Pons (tissue), 1 donor: Measurements from ENCODE around the gene PITPNM1.
"Not testable (repeated sequence)": the region's sequence is repeated elsewhere in the genome, so short reads cannot be mapped to it uniquely, and the experiment has no call there.

Source experiments
- DNase-seq: peaks from one replicate; pipeline ENCODE4 v3.0.0-alpha.2; 2016; ENCODE audit warnings: low spot score

Gene PITPNM1

DNA sequence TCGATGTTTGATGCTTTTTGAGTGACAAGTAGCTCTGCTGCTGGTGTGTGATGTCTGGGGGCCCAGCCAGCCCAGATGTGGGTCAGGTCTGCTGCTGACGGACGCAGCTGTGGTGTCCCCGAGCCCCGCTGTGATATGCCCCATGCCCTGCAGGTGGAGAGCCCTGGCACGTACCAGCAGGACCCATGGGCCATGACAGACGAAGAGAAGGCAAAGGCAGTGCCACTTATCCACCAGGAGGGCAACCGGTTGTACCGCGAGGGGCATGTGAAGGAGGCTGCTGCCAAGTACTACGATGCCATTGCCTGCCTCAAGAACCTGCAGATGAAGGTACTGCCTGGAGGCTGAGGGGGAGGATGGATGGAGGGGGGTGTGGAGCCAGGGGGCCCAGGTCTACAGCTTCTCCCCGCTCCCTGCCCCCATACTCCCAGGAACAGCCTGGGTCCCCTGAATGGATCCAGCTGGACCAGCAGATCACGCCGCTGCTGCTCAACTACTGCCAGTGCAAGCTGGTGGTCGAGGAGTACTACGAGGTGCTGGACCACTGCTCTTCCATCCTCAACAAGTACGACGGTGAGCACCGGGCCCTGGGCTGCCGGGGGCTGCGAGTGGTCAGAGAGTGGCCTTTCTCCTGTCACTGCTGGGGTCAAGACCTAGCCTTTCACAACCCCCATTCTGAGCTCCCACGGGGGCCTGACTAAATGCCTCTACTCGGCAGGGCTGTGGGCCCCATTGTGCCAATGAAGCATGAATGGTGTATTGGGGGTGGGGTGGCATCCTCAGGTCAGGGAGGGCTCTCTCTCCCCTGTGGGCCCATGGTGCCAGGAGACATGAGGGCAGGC is 15.1 kb downstream of the PITPNM1 start:
- DNase-seq, result no peak

DNA sequence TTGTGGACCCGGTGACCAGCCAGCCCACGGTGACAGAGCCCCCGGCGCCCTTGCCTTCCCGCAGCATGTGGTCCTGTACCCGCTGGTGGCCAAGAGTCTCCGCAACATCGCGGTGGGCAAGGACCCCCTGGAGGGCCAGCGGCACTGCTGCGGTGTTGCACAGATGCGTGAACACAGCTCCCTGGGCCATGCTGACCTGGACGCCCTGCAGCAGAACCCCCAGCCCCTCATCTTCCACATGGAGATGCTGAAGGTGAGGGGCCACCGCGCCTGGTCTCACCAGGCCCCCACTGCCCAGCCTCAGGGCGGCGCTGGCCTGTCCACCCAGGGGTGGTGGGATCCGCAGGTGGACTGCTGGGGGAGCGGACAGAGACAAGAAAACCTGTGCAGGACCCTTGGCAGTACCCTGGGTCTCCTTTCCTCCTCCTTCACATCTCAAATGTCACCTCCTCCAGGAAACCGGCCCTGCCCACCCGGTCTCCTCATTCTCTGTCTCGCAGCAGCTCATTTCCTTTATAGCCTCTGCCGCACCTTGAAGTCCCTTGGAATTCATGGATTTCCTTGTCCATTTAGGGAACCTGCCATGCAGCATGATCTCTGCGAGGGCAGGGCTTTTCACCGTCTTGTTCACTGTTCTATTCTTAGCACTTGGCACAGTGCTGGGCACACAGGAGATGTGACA is 15.8 kb downstream of the PITPNM1 start:
- no peak for DNase-seq

DNA sequence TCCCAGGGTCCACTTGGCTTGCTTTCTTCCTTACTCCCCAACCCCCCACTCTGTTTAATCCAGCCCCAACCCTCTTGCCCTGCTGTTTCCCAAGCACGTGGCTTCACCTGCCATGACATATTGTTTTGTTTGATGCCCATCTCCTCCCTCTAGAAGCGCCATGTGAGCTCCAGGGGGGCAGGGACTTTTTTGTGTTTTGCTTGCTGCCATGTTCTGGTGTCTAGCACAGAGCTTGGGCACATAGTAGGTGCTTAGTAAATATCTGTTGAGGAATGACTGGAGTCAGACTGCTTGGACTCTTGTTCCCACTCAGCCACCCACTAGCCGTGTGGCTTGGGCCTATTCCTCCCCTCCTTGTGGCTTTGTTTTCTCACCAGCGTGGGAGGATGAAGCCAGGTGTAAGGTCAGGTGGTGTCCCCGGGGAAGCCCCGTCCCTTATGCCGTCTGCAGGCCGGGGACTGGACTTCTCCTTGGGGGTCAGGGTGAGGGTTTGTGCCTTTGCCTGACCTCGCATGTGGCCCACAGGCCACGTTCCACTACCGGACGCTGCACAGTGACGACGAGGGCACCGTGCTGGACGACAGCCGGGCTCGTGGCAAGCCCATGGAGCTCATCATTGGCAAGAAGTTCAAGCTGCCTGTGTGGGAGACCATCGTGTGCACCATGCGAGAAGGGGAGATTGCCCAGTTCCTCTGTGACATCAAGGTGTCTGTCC is 18.5 kb downstream of the PITPNM1 start:
- DNase-seq, result no peak

DNA sequence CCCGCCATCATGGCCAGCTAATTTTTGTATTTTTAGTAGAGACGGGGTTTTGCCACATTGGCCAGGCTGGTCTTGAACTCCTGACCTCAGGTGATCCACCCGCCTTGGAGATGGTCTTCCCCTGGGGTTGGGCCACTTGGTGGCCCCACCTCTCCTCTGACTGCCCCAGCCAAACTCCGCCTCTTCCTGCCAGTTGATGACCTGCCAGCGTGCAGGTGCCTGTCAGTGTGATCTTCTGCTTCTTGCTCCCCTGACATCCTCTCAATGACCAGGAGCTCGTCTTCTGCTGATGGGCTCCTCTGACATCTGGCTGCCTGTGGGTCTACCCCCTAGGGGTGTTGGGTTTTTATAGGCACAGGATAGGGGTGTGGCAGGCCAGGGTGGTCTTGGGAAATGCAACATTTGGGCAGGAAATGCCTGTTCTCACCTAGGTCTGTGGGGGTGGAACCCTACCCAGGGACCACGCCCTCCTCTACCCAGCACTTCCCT is 19.2 kb downstream of the PITPNM1 start:
- DNase-seq, result not testable (repeated sequence)

DNA sequence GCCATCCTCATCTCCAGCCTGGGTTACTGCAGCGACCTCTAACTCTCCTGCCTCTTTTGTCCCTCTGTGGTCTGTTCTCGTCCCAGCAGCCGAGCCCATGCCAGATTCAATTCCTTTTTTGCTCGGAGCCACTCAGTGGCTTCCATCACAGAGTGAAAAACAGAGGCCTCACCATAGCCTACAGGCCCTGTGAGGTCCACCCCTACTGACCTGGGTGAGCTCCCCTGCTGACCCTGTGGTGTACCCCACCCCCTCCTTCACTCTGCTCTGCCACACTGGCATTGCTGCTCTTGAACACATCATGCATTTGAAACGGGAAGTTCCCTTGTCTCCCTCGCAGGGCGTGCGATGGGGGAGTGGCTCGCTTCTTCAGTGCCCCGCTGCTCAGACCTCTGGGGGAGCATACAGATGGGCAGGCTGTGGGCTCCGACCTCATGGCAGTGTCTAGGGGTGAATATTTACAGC is 20.3 kb downstream of the PITPNM1 start:
- DNase-seq, result peak; percentile 43

DNA sequence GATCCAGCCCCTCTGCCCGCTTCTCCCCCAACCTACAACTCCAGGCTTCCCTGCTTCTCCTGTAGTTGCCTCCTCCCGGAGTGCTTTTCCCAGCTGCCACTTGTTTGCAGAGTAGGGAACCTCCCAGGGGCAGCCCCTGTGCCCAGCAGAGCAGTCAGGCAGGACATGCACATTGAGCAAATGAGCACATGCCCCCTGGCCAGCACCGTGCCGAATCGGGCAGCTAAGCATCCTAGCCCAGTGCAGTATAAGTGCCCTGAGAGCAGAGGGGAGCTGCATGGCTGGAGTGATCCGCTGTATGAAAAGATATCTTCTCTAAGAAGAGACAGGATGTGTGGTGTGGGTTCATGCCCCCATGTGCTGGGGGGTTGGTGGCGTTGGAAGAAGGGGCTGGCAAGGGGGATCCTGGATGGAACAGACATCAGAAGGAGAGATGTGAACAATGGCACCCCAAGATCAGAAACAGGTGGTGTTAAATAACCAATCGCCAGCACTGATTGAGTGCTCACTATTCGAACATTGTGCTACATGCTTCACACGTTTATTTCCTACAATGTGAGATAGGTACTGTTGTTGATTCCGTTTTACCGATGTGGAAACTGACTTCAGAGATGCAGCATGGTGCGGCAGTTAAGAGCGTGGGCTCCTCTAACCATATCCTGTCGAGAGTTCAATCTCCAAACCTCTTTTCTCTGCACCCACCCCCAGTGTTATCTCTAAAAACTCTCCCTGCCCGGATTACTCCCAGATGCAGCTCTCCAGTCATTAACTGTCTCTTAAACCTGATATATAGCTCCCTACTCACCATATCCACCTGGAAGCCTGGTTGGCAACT is 21.1 kb downstream of the PITPNM1 start:
- DNase-seq, result no peak

DNA sequence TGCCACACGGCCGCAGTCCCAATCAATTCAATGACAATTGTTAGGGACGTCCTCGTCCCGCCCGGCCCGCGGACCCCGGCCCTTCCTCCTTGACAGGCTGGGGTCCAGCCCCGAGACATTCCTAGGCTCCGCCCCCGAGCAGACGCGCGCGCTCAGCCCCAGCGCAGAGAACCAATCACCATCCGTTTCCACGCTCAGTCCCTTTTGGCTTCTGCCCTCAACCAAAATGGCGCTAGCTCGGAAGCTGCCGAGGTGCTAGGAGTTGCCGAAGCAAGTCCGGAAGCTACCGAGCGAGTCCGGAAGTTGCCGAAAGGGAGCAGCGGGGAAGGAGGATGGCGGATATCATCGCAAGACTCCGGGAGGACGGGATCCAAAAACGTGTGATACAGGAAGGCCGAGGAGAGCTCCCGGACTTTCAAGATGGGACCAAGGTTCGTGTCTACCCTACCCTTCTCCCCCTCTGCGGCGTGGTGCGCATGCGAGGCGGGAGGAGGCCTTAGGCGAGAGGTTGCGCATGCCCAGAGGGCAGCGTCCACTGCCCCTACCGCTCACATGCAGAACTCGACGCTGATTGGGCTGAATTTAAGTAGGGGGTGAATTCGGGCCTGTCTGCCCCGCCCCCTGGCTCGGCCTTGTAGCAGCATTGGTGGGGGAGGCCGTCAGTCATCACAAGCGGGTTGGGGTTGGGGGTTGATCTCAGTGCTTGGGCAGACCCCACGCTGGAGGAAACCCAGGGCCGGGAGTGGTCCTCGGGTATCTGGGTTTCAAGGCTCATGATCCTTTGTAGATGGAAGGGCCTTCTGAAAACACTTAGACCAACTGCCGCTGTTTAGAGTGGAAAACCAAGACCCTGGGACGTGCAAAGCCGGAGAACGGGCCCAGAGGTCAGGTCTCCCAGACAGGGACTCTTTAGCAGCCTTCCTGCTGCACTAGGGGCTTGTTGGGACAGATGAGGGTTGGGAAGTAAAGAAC is 22.1 kb downstream of the PITPNM1 start, which contains the start of gene AIP:
AIP (plus strand) TSS at position 200 of the 972 bp plus-strand sequence; CDS start at position 333, 133 bp downstream.
- DNase-seq, result peak; percentile 99

DNA sequence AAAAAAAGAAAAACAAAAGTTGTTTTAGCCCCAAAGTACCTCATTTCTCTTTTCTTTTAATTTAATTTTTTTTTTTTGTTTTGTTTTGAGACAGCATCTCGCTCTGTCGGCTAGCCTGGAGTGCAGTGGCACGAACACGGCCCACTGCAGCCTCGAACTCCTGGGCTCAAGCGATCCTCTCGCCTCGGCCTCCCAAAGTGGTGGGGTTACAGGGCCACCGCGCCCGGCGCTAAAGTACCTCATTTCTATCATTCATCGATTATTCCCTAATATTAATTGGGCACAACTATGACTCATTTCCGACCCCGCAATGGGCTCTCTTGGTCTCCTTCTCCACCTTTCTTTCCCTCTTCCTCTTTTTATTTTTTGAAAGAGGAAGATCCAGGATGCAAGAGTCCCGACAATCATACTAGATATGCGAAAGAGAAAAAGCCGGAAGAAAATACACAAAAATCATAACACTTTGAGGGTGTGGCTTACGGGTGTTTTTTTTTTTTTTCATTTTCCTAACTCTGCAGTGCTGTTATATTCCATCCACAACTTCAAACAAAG is 22.8 kb downstream of the PITPNM1 start:
- DNase-seq, result no peak

DNA sequence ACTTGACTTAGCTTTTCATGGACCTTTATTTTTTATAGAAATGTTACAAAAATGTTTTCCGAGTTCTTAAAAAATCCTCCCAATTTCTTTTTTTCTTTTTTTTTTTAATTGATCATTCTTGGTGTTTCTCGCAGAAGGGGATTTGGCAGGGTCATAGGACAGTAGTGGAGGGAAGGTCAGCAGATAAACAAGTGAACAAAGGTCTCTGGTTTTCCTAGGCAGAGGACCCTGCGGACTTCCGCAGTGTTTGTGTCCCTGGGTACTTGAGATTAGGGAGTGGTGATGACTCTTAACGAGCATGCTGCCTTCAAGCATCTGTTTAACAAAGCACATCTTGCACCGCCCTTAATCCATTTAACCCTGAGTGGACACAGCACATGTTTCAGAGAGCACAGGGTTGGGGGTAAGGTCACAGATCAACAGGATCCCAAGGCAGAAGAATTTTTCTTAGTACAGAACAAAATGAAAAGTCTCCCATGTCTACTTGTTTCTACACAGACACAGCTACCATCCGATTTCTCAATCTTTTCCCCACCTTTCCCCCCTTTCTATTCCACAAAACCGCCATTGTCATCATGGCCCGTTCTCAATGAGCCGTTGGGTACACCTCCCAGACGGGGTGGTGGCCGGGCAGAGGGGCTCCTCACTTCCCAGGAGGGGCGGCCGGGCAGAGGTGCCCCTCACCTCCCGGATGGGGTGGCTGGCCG is 27.7 kb downstream of the PITPNM1 start:
- not testable (repeated sequence) for DNase-seq

DNA sequence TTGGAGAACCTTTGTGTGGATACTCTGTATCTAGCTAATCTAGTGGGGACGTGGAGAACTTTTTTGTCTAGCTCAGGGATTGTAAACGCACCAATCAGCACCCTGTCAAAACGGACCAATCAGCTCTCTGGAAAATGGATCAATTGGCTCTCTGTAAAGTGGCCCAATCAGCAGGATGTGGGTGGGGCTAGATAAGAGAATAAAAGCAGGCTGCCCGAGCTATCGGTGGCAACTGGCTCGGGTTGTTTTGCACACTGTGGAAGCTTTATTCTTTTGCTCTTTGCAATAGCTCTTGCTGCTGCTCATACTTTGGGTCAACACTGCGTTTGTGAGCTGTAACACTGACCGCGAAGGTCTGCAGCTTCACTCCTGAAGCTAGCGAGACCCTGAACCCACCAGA is 28.5 kb downstream of the PITPNM1 start:
- DNase-seq, result not testable (repeated sequence)

DNA sequence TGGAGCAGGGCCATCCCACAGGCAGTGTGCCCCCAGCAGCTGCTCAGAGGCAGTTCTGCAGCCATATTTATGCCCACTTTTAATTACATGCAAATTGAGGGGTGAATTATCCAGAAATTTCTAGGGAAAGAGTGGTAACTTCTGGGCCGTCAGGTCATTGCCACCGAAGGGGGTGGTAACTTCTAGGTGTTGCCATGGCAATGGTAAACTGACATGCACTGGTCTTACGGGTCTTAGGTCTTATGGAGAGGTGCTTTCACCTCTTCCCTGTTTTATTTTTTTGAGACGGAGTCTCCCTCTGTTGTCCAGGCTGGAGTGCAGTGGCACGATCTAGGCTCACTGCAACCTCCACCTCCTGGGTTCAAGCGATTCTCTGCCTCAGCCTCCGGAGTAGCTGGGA is 32.3 kb downstream of the PITPNM1 start:
- DNase-seq, result no peak

DNA sequence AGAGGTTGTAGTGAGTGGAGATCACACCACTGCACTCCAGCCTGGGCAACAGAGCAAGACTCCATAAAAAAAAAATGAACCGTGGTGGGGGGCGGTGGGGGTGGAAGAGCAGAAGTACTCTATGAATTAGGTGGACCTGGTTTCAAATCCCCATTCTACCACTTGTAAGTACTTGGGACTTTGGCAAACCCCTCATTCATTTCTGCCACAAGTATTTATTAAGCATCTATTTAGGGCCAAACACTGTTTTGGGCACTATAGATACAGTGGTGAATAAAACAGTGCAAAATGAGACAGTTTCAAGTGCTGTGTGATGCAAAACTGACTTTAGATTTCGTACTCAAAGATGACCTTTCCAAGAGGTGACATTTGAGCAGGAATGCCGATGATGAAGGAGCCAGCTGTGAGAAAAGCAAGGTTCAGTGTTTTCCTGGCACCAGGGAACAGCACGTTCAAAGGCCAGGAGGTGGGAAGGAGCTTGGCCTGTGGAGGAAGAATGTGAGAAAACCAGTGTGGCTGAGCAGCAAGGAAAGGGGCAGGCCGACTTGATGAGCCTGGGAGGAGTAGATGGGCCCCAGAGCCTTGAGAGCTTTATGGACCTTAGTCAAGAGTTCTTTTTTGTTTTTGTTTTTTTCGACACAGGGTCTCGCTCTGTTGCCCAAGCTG is 34.7 kb downstream of the PITPNM1 start:
- no peak for DNase-seq

DNA sequence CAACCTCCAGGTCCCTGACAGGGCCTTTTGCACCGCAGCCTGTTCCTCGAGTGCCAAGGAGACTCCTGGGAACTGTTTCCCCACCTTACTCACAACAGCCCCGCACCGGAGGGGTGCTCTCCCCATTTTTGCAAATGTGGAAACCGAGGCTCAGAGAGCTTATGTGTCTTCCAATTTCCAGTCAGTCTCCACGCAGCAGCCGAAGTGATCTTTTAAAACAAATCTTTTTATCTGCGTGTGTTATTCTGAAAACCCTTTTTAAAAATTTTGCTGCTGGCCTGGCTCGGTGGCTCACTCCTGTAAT is 35.7 kb downstream of the PITPNM1 start:
- no peak for DNase-seq

DNA sequence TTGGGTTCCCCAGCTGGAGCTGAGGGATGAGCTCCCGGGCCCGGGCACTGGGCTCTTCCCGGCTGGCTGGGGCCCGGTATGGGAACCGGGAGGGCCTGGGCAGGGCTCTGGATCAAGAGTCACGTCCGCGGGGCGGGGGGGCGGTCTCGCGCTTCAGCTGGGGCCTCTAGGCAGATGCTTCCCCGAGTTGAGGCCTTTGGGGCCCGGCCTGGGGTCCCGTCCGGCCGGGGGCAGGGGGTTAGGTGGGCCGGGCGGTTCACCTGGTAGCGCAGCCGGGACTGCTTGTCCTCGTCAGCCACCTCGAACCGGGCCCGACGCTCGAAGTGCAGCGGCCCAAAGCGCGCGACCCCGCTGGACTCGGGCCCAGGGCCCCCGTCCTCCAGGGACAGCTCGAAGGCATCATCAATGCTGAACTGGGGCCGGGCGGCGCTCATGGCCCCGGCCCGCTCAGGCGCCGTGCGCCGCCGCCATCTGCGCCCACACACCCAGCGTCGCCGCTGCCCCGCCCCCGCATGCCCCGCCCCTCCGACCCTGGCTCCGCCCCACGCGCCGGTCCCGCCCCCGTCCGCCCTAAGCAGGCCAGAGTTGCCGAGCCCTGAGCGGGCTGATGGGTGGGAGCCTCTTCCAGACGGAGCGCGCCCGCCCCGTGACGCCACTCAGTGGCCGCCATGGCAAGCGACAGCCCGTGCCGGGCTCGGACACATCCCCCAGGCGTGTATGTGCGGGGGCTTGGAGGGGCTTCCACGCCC is 36.2 kb downstream of the PITPNM1 start, which contains the start of gene TMEM134:
TMEM134 (minus strand) TSS at position 493 of the 749 bp plus-strand sequence; CDS start at position 434, 59 bp downstream.
- peak; percentile 89 for DNase-seq

DNA sequence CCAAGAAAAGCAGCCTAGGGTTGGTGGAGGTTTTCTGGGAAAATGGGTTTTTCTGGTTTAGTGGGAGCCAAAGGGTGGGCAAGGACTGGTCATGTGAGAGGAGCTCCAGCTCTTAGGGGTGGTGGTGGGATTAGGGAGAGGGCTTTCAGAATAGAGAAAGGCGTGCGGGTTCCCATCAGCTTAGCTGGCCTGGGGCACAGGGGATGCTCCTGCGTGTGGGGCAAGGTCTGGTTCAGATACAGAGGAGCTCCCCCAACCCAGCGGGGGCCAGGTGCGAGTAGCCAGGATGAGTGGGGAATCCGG is 36.8 kb downstream of the PITPNM1 start:
- DNase-seq, result no peak

DNA sequence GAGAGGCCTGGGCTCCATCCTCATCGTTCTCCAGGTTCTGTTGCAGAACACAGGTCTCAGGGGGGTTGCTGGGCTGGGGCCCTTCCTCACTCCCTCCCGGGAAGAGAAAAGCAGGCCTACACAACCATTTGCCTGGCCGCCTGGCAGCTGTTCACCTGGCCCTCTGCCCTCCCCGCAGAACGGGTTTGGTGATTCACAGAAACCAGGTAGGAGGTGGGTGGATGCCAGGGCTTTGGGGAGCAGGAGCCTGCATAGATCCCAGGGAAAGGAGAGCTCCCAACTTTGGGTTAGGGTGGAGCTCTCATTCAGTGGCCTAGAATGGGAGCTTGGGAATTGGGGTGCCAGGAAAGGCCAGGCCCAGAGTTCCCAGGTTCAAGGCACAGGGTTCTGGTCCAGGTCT is 37.1 kb downstream of the PITPNM1 start:
- DNase-seq, result no peak

DNA sequence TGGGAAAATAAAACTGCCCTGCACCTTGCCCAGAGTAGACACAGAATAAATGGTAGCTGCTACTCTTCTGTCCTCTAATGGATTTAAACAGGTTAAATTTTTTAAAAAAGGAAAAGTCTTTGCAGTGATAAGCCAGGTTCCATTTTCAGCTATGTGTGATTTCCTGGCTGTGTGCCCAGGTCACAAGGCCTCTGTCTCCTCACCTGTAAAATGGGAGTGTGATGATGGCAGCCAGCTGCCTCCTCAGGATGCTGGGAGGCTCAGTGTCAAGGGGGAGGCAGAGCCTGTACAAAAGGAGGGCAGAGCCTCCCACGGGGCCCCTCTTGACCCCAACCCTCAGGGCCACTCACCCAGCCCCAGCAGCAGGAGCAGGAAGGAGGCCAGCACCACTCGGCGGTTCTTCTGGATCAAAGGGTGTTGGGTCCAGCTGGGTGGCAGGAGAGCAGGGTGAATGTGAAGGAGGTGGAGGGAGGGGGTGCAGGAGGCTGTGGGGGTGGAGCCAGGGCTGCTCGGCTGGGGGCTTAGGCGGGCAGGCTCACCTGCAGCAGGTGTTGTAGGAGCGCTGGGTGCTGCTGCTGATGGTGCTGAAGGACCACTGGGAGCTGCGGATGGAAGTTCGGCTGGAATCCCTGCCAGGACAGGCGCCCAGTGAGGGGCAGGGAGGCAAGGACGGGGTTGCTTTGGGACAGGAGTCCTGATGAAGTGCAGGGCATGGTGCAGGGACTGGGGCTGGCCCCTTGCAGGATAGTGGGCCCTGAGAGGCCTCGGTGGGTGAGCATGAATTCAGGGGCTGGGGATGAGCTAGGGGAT is 38.0 kb downstream of the PITPNM1 start:
- DNase-seq, result no peak
